Caco-2 (cell line): Measurements from ENCODE around the gene UQCRHL. TPM values are rescaled to one million over a fixed set of nuclear protein-coding genes. Genes with fewer than 3 reads are reported as not detected.

ENCODE experiments used
- BruUV-seq: library from RNA; stranded (reverse); fragments of 400-500 nt; replicated peaks from 2 replicates; lab custom pipeline; 2021; lab: Mats Ljungman, UMichigan
- CTCF ChIA-PET: fragments of 300-600 bp; sonication (Branson Sonifier 250); formaldehyde crosslinking; loops from one replicate; lab custom pipeline; 2022; ENCODE audit warnings: antibody characterized with exemption; lab: Charles Lee
- POLR2A ChIA-PET: fragments of 300-600 bp; sonication (Branson Sonifier 250); formaldehyde crosslinking; loops from one replicate; lab custom pipeline; 2022; ENCODE audit warnings: antibody characterized with exemption; lab: Charles Lee
- DNase-seq, 2 experiments: peaks; one replicate each; pipeline versions ENCODE4 v3.0.0 to v3.0.0-alpha.2; 2020 to 2022
- H3K27me3 ChIP-seq: replicated peaks from 2 replicates; pipeline ENCODE4 v1.6.0; 2011; ENCODE audit warnings: low read length; ENCODE audit not compliant: control insufficient read depth, insufficient read depth
- H3K36me3 ChIP-seq: 2 replicates; pipeline ENCODE4 v1.5.1; 2011; ENCODE audit warnings: low read length; ENCODE audit not compliant: control insufficient read depth, insufficient read depth
- H3K4me1 ChIP-seq: fragments of 250-450 bp; sonication (Bioruptor Pico); 2 replicates; pipeline ENCODE4 v1.5.1; 2020; ENCODE audit warnings: mild to moderate bottlenecking
- H3K4me3 ChIP-seq: 2 replicates; pipeline ENCODE4 v1.5.1; 2011; ENCODE audit warnings: low read depth, mild to moderate bottlenecking, control low read depth, low read length
- H3K9me3 ChIP-seq: fragments of 250-450 bp; sonication (Bioruptor Pico); 2 replicates; pipeline ENCODE4 v1.5.1; 2020; ENCODE audit warnings: mild to moderate bottlenecking, moderate library complexity
- H3K27ac Mint-ChIP-seq: one replicate; pipeline ENCODE4 v1.8.0; 2022; ENCODE audit warnings: mixed read lengths; ENCODE audit not compliant: unreplicated experiment
- H3K27me3 Mint-ChIP-seq: one replicate; pipeline ENCODE4 v1.8.0; 2022; ENCODE audit warnings: mixed read lengths; ENCODE audit not compliant: insufficient read depth, unreplicated experiment
- H3K36me3 Mint-ChIP-seq: one replicate; pipeline ENCODE4 v1.8.0; 2022; ENCODE audit warnings: mild to moderate bottlenecking, mixed read lengths; ENCODE audit not compliant: insufficient read depth, unreplicated experiment
- H3K4me1 Mint-ChIP-seq: one replicate; pipeline ENCODE4 v1.8.0; 2022; ENCODE audit warnings: low read depth, mixed read lengths; ENCODE audit not compliant: unreplicated experiment
- H3K4me3 Mint-ChIP-seq: one replicate; pipeline ENCODE4 v1.8.0; 2022; ENCODE audit warnings: mild to moderate bottlenecking, moderate library complexity, mixed read lengths; ENCODE audit not compliant: unreplicated experiment
- H3K9me3 Mint-ChIP-seq: one replicate; pipeline ENCODE4 v1.8.0; 2022; ENCODE audit warnings: mixed read lengths; ENCODE audit not compliant: unreplicated experiment
- intact Hi-C: fragments of 100-400 bp; cut with micrococcal nuclease; formaldehyde crosslinking; loops from one replicate; pipeline ENCODE4 v1.10.0; 2022; ENCODE audit not compliant: unreplicated experiment
- total RNA-seq: library from RNA; stranded (reverse); gene quantifications from 2 replicates; pipeline ENCODE4 v1.2.3, GENCODE V29; 2022
- TF ChIP-seq, protein P1 (sequence below), 2 experiments: fragments of 200-600 bp in 1 of 2; IDR thresholded peaks; 1 replicate in 1 of 2; 2 replicates in 1 of 2; pipeline versions ENCODE4 v1.5.1 to v1.8.0; 2011 to 2022; ENCODE audit warnings: antibody characterized with exemption in 1 of 2, control low read depth in 1 of 2, inconsistent platforms in 1 of 2, low read depth in 1 of 2, low read length in 1 of 2, mild to moderate bottlenecking in 1 of 2, moderate library complexity in 1 of 2; ENCODE audit not compliant: insufficient read depth in 1 of 2, severe bottlenecking in 1 of 2, unreplicated experiment in 1 of 2

Gene UQCRHL
- total RNA-seq, 1 experiment from 2014 or later, result 1.8 TPM

DNA sequence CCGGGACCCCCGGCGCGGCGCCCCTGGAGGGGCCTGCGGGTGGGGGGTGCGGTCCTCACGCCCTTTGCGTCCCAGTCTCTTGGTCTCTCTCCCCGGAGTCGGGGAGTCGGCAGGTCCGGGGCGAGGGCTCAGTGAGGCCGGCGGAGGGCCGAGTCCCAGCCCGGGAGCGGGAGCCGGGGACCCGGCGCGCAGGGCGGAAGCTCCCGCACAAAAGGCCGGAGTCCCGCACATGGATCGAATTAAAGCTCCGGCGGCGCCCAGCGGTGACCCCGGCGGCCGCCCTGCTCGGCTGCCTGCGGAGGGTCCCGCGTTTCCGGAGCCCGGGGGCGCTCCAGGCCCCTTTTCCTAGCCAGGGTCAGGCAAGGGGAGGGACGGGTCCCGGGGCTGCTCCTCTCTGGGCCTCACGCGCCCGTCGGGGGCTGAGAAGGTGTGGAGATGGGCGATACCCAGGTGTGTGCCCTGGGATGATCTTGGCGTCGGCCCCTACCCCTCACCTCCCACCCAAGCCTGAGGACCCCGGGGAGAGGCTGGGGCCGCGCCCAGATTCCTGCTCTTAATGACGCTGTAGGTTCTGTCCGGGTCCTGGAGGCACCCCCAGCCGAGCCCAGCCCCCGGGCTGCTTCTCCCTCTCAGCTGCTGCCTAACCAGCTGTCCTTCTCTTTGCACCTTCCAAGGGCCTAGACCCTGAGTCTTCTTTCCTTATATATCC lies 48.3 kb downstream of the UQCRHL start:
- no peaks in the 10 kb centered on the region for H3K27me3 Mint-ChIP-seq
- POLR2A ChIA-PET, result no interaction called here
- H3K4me1 Mint-ChIP-seq, result peaks cover 25% of the 10 kb centered on the region
- CTCF ChIA-PET, result no interaction called here
- Histone ChIP-seq H3K4me3 (no peak overlapping the region), H3K36me3 (no peaks in the 10 kb centered on the region), H3K27me3 (no peaks in the 10 kb centered on the region), H3K9me3 (no peaks in the 10 kb centered on the region), H3K4me1 (peaks cover 26% of the 10 kb centered on the region)
- H3K36me3 Mint-ChIP-seq, result peaks cover 6% of the 10 kb centered on the region
- no peaks in the 10 kb centered on the region for H3K9me3 Mint-ChIP-seq
- no TSS peak for BruUV-seq
- intact Hi-C loops, result no loop called here
- no peak overlapping the region for H3K4me3 Mint-ChIP-seq
- H3K27ac Mint-ChIP-seq, result no peak overlapping the region
- TF ChIP-seq, protein P1, sequence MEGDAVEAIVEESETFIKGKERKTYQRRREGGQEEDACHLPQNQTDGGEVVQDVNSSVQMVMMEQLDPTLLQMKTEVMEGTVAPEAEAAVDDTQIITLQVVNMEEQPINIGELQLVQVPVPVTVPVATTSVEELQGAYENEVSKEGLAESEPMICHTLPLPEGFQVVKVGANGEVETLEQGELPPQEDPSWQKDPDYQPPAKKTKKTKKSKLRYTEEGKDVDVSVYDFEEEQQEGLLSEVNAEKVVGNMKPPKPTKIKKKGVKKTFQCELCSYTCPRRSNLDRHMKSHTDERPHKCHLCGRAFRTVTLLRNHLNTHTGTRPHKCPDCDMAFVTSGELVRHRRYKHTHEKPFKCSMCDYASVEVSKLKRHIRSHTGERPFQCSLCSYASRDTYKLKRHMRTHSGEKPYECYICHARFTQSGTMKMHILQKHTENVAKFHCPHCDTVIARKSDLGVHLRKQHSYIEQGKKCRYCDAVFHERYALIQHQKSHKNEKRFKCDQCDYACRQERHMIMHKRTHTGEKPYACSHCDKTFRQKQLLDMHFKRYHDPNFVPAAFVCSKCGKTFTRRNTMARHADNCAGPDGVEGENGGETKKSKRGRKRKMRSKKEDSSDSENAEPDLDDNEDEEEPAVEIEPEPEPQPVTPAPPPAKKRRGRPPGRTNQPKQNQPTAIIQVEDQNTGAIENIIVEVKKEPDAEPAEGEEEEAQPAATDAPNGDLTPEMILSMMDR (IDR thresholded peaks at IDR 0.05; ENCODE audit: insufficient read depth in 1 of 2, low read depth in 1 of 2, low read length in 1 of 2, severe bottlenecking in 1 of 2, unreplicated experiment in 1 of 2), result no peak
- no peak for DNase-seq

DNA sequence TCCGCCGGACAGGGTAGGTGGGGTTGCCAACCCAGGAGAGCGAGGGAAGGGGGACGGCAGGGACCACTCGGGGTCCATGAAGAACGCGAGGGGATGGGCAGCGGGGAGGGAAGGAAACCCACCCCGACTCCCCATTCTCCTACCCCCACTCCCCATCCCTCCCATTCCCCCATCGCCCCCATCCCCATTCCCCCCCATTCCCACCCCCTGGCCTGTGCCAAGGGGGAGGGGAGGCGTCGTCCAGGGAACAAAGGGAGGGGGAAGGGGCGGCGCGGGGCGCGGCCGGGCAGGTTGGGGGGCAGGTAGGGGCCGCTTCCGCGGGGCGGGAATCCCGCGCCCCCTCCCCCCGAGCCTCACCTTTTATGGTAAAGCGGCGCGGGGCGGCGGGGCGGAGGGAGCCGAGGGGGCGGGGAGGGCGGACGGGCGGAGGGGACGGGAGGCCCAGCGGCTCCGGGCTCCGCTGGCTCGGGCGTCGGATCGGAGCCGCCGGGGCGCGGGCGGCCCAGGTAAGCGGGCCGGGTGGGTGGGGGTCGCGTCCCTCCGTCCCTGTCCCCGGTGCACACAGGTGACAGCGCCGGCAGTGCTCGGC lies 49.0 kb downstream of the UQCRHL start, which contains the start of gene FBLIM1:
Gene FBLIM1 (plus strand): TSS at position 453 of the 589 bp plus-strand sequence. CDS start 6,189 bp downstream, outside the sequence.
- ChIA-PET POLR2A (no interaction called here), CTCF (interaction anchor here (0.9 kb wide), 1 partner anchor 57 kb away, joined by 3 read pairs; no protein-coding TSS in a partner anchor)
- peaks cover 22% of the 10 kb centered on the region for H3K4me1 ChIP-seq
- Mint-ChIP-seq H3K4me1 (peaks cover 20% of the 10 kb centered on the region), H3K27me3 (no peaks in the 10 kb centered on the region), H3K4me3 (peak within 1 kb of the TSS; percentile 35), H3K9me3 (no peaks in the 10 kb centered on the region), H3K36me3 (peaks cover 6% of the 10 kb centered on the region), H3K27ac (no peak within 1 kb of the TSS)
- no peaks in the 10 kb centered on the region for H3K9me3 ChIP-seq
- intact Hi-C loops, result no loop called here
- H3K27me3 ChIP-seq, result no peaks in the 10 kb centered on the region
- no TSS peak for BruUV-seq
- DNase-seq, result no peak
- H3K4me3 ChIP-seq, result no peak within 1 kb of the TSS
- TF ChIP-seq, protein P1 (IDR thresholded peaks at IDR 0.05; ENCODE audit: insufficient read depth in 1 of 2, low read depth in 1 of 2, low read length in 1 of 2, severe bottlenecking in 1 of 2, unreplicated experiment in 1 of 2), result no peak
- H3K36me3 ChIP-seq, result no peaks in the 10 kb centered on the region

DNA sequence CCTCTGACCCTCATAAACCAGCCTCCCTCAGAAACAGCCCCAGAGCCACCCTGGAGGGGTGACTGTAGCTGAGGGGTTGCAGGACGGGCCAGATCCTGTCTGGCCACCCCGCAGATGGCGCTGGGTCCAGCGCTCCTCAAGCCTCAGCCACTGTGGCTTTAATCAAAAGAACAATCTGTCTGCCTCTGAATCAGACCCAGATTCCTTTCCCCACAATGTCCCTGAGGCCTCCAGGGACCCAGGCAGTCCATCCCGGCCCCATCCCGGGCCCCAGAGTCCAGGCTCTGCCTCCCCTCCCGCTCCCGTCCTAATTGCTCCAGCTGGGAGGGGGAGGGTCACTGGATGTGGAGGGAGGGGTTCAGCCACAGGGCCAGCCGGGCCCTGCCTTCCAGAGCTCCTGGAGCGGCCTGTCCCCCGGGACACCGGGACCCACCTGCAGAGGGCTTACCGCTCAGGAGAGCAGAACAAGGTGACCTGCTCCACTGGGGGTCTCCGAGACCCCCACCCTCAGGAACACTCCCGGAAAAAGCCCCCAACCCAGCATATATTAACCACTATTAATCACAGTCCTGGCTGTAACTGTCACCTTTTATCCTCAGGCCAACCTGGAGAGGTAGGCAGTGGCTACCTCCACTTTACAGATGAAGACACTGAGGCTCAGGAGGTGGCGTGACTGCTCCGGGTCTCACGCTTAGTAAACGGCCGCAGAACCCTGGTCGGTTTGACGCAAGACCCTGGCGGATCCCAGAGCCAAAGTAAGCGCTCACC lies 49.7 kb downstream of the UQCRHL start:
- Histone ChIP-seq H3K4me1 (peaks cover 22% of the 10 kb centered on the region), H3K36me3 (no peaks in the 10 kb centered on the region), H3K27me3 (no peaks in the 10 kb centered on the region), H3K9me3 (no peaks in the 10 kb centered on the region), H3K4me3 (no peak overlapping the region)
- H3K36me3 Mint-ChIP-seq, result peaks cover 4% of the 10 kb centered on the region
- H3K27me3 Mint-ChIP-seq, result no peaks in the 10 kb centered on the region
- intact Hi-C loops, result no loop called here
- ChIA-PET POLR2A (no interaction called here), CTCF (interaction anchor here (0.9 kb wide), 1 partner anchor 56 kb away, joined by 3 read pairs; no protein-coding TSS in a partner anchor)
- DNase-seq, result no peak
- no peak overlapping the region for H3K27ac Mint-ChIP-seq
- H3K4me1 Mint-ChIP-seq, result peaks cover 18% of the 10 kb centered on the region
- BruUV-seq, result no TSS peak
- TF ChIP-seq, protein P1 (IDR thresholded peaks at IDR 0.05; ENCODE audit: insufficient read depth in 1 of 2, low read depth in 1 of 2, low read length in 1 of 2, severe bottlenecking in 1 of 2, unreplicated experiment in 1 of 2), result no peak
- H3K4me3 Mint-ChIP-seq, result peak overlapping the region; percentile 35
- no peaks in the 10 kb centered on the region for H3K9me3 Mint-ChIP-seq
